Measurements from ENCODE around the gene PRKACA.

GRCh38 chr19:14105680-14106079 lies 11.9 kb downstream of the PRKACA start:
- TF ChIP-seq CTCF (conservative IDR thresholded peaks at IDR 0.05) (no peak), ZFX (IDR thresholded peaks at IDR 0.05) (no peak)

Data from C4-2B (cell line).